Activated CD4-positive, alpha-beta T cell treated with anti-CD3 and anti-CD28 coated beads, Interleukin-2, amount 50 U/mL, for 1 hour (primary cell): ENCODE results near the gene IFNL2.
"Not testable (repeated sequence)": the region's sequence is repeated elsewhere in the genome, so short reads cannot be mapped to it uniquely, and the experiment has no call there.

Source experiments
- DNase-seq: peaks from one replicate; pipeline ENCODE4 v3.0.0-alpha.2; 2020

Gene IFNL2

GRCh38 chr19:39297931-39298634 lies 29.9 kb downstream of the IFNL2 start:
- DNase-seq, result peak; percentile 30

GRCh38 chr19:39299404-39299803 lies 31.2 kb downstream of the IFNL2 start:
- DNase-seq, result no peak

- DNase-seq, result no peak
Measured at GRCh38 chr19:39299832-39300231, 31.6 kb downstream of the IFNL2 start.

GRCh38 chr19:39301021-39301420 lies 32.8 kb downstream of the IFNL2 start:
- DNase-seq, result no peak

- DNase-seq, result no peak
Measured at GRCh38 chr19:39301562-39301961, 33.4 kb downstream of the IFNL2 start.

- DNase-seq, result no peak
Measured at GRCh38 chr19:39303373-39304184, 35.4 kb downstream of the IFNL2 start.

- DNase-seq, result no peak
Measured at GRCh38 chr19:39304185-39304513, 36.0 kb downstream of the IFNL2 start.

- no peak for DNase-seq
Measured at GRCh38 chr19:39304701-39305571, 36.7 kb downstream of the IFNL2 start.

GRCh38 chr19:39306075-39306474 lies 37.9 kb downstream of the IFNL2 start:
- DNase-seq, result no peak

- DNase-seq, result no peak
Measured at GRCh38 chr19:39307046-39307821, 39.0 kb downstream of the IFNL2 start.

- DNase-seq, result no peak
Measured at GRCh38 chr19:39307822-39308530, 39.8 kb downstream of the IFNL2 start.

GRCh38 chr19:39308531-39309304 lies 40.5 kb downstream of the IFNL2 start:
- DNase-seq, result no peak

- DNase-seq, result not testable (repeated sequence)
Measured at GRCh38 chr19:39309305-39309670, 41.1 kb downstream of the IFNL2 start.

- no peak for DNase-seq
Measured at GRCh38 chr19:39310558-39311311, 42.5 kb downstream of the IFNL2 start.

GRCh38 chr19:39314016-39314728 lies 46.0 kb downstream of the IFNL2 start:
- DNase-seq, result no peak

- no peak for DNase-seq
Measured at GRCh38 chr19:39315933-39316332, 47.7 kb downstream of the IFNL2 start.

GRCh38 chr19:39316627-39317321 lies 48.6 kb downstream of the IFNL2 start:
- no peak for DNase-seq

GRCh38 chr19:39317476-39317875 lies 49.3 kb downstream of the IFNL2 start:
- no peak for DNase-seq

GRCh38 chr19:39318071-39318470 lies 49.9 kb downstream of the IFNL2 start:
- no peak for DNase-seq
